Activated T-cell treated with anti-CD3 and anti-CD28 coated beads, Interleukin-2, amount 50 U/mL, for 1 hour (primary cell): ENCODE data around the gene LCLAT1.

Experiments used
- DNase-seq: peaks from one replicate; pipeline ENCODE4 v3.0.0-alpha.2; 2020

The LCLAT1 gene

DNA sequence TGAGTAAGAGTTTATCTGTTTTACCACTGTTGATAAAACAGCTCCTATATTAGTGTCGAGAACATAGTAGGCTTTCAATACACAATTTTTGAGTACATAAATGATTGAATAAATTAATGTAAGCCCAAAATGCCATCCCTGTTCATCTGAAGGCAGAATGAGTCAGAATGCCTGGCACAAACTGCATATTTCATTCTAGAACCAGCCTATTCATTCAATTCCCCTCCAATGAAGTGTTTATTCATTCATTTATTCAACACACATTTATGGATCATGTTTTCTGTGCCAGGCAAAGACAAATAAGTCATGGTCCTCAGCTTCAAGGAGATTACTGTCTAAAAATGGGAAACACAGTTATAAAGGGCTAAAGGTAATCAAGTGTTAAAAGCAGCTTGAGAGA, 22.8 kb upstream of the LCLAT1 start:
- no peak for DNase-seq

DNA sequence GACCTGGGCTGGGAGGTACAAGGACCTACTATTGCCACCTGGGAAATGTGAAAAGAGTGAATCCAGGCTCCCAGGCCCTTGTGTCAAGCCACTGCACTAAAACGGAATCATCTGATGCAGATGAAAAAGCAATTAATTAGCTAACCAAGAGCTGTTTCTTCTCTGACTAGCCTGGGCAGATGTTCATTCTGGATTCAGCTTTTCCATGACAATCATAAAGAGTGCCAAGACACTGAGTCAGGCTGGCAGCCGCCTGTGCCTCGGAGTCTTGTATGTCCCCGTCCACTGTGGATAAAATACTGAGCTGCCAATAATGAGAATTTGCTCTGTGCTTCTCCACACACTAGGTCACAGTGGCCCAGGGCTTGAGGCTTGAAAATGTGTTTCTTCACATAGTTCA, 21.7 kb upstream of the LCLAT1 start:
- DNase-seq = no peak

DNA sequence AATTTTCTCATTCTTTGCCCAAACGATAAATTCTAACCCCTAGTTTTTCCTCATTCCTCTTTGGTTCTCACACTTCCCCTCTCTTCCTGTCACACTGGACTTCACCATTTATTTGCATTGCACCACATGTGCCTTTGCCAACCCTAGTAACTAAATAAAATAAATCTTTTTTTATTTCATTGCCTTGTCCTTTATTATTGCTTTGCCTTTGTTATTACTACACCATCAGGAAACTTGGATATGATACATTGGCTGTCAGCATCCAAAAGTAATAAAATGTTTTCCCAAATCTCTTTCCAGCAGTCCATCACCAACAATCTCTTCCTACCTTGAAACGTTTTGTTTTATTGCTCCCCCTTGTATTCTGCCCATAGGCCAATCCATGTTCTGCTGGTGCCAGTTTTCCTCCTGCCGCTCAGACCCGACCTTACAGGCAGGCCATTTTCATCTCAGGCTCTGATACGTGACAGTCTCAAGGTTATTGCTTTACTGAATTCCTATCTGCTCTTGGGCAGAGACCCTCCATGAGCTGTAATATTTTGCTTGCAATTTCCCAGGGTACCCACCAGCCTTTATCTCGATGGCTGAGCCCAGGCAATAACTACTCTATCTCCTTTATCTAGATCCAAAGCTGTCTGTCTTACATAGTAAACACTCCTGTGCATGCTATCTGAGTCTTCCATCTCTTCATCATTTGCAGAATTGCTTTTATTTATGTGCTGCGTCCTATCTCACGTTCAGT, 19.3 kb upstream of the LCLAT1 start:
- no peak for DNase-seq

DNA sequence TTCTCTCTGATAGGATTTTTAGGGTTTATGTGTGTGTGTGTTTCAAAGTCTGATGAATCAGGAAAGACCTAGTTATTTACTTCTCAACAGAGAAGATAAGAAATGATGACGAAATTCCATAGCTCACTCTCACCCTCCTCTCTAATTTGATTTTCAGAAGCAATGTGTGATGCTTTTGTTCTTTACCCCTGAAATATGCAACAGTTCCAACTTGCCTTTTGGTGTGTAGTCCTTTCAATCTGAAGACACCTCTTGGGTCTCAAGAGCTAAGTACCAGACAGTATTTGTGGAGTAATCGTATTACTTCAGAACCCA, 18.7 kb upstream of the LCLAT1 start:
- no peak for DNase-seq

DNA sequence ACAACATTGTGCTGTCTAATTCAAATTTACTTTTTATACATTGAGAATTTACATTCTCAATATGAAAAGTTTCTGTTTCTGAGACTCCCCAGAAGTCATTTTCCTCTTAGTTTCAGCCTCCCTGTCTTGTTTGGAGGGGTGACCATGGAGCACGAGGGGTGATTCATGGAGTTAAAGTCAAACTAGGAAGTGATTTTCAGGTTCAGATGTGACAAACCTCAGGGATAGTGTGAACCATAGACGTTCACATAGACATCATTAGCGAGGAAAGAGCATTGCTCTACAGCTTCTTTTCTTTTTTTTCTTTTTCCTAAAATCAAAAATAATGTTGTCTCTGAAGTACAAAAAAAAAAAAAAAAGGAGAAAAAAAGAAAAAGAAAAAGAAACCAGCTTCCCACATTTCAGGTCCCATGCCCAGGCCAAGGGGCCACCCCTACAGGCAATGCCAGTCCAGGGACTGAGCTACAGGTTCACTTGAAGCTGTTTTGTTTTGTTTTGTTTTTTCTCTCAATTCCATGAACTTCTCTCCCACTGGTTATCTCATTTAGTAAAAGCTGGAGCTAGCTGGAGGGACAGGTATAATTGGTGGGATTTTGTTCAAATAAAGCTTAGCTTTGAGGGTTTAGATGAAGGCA, 18.1 kb upstream of the LCLAT1 start:
- DNase-seq = no peak

DNA sequence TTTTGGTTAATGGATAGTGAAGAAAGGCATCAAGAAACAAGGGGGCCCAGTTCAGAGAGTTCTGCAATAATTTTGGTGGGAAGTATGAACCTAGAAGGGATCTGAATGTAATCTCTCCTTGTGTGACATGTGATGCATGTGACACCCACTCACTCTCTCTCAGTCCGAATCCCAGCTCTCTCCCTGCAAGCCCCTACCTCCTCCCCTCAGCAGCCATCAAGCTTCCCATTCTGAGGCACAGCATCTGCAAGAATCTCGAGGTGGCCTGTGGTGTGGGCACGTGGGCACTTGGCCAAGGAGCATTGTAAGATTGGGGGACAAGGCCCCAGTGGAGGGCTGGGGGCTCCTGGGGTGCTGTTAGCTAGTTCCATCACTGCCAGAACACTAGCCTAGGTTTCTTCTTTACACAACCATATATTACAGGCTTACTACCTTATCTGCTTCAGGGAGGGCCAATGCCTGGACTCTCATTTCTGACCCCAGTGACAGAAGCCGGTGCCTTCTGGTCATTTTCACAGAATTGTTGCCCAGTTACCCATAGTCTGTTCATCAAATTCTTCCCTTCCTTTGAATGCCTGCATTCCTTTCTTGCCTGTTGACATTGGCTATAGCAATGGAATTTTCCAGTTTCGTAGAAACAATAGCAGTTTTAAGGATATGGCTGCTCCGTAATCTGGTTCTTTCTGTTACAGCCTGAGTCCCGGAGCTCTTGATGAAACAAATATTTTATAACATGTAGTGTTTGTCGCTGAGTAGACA, 13.3 kb upstream of the LCLAT1 start:
- DNase-seq = no peak

DNA sequence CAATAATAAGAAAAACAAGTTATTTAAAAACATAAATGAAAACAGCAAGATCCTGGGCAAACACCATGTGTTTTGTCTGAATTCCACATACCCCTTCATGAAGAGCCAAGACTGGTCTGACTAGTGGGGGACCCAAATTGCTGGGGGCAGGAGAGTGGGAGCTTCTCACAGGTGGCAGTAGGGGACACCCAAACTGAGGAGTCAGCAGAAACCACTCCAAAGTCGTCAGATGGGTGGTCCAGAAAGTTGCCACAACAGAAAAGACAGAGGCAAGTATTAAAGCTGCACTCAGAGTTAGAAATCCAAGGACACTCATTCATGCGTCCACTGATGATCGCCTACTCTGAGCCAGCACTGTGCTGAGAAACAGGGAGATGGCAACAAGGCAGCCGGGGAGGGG, 12.3 kb upstream of the LCLAT1 start:
- no peak for DNase-seq

DNA sequence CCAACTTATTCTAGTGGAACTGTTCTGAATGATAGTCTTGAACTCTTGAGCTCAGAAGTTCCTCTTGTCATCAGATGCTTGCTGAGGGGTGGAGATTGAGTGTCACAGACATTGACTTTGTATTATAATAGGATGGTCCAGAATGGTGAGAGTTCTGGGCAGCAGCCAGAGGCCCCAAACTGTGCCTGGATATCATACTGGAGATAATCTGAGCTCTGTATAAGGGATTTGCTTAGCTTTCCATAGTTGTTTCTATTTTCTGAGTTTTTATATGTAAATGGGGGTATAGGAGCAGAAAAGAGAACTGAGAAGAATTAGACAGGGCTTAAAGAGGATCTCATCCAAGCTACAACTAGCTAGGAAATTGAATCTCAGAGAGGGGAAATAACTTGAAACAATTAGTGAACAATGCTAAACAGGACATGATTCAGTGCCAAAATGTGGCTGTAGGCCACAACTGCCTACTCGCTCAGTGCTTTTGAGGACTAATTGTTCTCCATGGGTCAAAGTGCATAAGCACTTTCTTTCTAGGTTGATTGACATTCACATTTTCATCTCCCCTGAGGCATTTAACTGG, 10.1 kb upstream of the LCLAT1 start:
- DNase-seq = no peak

DNA sequence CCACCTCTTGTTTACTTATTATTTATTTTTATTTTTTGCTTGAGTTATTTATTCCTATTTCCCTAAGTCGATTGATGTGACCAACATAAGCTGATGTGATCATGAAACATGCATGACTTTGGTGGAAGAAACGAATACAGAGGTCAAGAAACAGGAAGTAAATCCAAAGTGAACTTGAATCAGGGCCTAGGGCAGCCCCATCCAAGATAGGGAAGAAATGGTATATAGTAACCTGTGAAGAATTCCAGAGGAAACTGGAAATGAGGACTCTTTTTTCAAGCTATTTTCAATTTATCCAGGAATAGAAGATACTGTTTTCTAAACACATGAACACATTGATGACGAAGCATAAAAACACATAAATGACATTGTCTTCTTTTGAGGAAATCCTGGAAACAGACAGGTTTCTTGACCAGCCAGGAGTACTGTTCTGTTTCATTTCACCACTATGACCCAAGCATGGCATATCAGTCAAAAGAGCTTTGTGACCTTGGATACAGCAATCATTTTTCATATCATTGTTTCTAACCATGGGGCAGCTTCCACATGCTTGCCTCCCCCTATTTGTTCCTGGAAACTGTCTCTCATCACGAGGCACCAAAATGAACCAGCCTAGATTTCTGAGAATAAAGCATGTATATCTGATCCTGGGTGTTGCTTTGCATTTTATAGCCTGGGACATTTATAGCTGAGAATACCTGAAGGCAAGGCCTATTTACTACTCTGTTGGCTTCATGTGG, 9.1 kb upstream of the LCLAT1 start:
- no peak for DNase-seq

DNA sequence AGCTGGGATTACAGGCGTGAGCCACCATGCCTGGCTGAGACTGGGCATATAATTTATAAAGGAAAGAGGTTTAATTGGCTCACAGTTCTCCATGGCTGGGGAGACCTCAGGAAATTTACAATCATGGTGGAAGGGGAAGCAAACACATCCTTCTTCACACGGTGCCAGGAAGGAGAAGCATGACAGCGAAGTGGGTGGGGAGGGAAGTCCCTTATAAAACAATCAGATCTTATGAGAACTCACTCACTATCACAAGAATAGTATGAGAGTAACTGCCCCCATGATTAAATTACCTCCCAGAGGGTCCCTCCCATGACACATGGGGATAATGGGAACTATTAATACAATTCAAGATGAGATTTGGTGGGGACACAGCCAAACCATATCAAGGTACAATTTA, 7.8 kb upstream of the LCLAT1 start:
- DNase-seq = no peak

DNA sequence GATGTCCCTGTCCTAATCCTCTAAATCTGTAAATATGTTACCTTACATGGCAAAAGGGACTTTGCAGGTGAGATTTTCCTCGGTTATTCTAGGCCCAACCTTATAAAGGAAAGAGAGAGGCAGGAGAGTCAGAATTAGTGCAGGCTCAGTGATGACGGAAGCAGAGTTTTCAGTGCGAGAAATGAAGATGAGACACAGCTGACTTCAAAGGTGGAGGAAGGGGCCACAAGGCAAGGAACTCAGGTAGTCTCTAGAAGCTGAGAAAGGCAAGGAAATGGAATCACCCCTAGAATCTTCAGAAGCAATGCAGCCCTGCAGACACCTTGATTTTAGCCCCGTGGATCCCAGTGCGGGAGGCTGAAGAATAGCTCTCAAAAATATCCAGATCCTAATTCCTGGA, 7.2 kb upstream of the LCLAT1 start:
- no peak for DNase-seq

DNA sequence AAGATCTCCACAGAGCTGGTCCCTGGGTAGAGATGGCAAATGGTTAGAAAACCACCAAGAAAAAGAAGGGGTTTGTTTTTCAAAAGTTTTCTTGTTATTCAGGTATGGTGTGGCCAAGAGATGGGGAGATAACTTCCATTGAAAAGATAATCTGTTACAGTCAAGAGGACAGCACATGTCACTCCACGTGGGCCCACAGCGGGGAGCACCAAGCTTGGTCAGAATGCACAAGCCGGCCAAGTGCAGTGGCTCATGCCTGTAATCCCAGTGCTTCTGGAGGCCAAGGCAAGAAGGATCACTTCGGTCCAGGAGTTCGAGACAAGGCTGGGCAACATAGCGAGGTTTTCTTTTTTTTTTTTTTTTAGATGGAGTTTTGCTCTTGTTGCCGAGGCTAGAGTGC, 6.0 kb upstream of the LCLAT1 start:
- no peak for DNase-seq

DNA sequence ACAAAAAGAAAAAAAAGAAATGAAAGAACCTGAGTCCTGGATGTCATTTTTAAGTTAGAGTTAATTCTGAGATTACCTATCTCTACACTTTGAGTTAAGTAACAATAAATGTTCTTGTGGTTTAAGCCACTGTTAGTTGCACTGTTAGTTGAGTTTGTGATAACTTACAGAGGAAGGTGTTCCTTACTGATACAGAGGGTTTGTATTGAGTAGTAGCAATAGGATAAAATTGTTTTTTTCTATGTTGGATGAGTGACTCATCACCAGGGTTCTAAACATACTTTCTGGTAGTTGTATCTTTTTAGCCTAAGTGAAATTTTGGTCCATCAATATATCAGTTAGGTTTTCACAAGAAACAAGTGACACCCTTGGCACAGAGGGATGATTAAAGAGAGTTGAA, 4.0 kb upstream of the LCLAT1 start:
- DNase-seq = no peak

DNA sequence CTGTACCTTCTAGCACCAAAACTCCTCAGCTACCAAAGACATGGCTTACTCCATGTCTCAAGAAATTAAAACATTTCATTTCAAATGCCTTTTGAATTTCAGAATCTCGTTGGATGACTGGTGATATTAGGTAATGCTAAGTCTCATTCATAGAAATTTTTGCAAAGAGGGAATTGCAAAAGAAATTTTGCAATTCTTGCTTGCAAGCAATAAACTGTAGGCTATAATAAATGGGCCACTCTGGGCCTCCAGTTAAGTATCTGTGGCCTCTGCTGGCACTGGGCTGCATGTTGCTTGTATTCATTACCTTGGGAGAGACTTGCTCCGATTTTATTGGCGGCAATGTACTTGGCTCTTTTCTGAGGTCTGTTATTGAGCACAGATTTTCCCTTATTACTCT, 2.8 kb upstream of the LCLAT1 start:
- DNase-seq = no peak

DNA sequence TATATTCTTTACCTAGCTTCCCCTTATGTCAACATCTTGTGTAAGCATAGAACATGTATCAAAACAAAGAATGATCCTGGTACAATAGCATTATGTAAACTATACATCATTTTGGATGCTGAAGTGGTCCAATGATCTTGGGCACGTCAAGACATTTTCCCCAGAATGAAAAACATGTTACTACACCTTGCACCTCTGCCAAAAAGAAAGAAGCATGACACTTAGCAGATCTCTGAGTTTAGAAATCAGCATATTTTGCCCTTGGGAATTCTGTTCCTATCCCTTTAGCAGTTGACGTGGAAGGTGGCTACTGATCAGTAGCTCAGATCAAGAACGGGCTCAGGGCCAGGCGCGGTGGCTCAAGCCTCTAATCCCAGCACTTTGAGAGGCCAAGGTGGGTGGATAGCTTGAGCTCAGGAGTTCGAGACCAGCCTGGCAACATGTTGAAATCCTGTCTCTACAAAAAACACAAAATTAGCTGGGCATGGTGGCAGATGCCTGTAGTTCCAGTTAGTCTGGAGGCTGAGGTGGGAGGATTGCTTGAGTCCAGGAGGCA, 1.7 kb upstream of the LCLAT1 start:
- DNase-seq = no peak

DNA sequence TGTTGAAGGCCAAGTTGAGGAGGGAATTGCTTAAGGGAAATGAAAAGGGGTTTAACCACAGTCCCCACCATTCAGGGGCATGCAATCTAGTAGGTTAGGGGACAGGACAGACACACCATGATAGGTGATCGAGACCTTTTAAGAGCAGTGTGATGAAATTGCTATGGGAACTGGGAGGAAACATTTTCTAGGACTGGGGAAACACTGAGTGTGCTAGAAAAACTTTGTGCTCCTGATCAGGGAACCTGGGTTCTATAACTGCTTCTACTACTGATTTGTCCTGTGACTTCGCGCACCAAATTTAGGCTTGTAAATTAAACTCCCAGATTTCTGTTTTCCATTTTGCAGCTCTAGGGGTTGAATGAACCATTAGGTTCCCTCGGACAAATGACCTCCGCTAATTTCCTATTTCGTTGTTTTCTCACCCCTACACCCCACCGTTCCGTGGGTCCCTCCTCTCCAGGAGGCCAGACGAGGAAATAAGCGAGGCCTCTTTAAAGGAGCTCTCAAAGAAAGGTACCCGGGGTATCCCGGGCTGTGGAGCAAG, 371 bp upstream of the LCLAT1 start:
- DNase-seq = no peak

DNA sequence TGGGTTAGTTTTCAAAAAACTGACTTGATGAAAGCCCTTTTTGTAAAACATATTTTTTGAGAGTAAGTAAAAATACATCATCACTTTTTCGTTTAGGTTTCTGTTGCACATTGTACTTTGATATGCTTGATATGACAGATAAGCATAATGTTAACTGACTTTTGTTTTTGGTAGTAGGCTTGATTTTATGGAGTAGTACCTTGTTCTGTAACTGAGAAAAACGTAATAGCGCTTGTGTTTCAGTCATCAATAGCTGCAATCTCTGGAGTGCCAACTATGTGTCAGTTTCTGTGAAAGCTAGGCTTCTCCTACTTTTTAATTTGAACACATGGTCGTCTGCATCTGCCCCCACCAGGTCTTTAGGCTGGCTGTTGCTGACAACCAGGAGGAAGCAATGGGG, 1.3 kb downstream of the LCLAT1 start:
- DNase-seq = no peak

DNA sequence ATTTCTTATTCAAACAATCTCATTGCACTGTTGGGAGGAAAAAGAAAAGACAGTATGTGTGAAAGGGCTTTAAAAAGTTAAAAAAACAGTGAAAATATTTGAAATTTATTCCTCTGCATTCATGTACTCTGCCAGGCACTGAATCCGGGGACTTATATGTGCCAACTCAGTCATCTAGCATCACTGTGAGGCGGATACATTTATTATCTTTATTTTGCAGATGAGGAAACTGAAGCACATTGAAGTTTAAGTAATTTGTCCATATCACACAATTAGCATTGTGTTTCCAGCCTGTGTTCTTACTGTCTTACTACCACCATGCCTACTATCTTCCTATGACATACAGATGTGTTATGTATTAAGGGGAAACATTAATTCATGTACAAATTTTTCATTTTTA, 1.8 kb downstream of the LCLAT1 start:
- DNase-seq = no peak

DNA sequence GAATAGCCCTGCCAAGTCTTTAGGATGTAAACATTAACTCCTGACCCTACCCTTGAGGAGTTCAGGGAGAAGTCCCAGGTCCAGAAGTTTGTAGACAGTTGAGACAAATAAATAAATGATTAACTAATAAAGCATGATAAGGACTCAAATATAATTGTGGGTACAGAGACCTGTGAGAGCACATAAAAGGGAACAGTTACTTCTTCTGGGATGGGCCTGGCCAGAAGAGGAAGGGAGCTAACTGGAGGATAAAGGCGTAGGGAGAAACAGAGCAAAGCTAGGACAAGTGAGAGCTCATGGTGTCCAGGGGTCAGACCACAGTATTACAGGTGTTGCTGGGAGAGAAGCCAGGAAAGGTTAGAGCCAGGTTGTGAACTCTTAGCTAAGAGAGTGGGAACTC, 3.0 kb downstream of the LCLAT1 start:
- no peak for DNase-seq

DNA sequence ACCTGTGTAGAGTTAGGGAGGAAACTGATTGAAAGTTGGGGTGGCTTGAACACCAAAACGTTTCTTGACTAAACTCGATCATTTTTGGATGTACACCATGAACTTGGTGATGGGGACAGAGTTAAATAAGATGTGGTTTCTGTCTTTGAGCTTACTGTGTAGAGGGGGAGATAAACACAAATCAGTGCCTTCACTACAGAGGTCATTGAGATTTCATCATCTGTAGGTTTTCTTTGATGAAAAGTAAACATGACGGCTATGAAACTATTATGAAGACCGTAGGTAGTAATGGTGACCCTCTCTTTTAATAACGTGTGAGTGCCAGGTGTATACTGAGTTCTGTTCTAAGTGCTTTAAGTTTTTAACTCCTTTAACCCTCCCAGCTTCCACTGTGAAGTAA, 6.5 kb downstream of the LCLAT1 start:
- no peak for DNase-seq

DNA sequence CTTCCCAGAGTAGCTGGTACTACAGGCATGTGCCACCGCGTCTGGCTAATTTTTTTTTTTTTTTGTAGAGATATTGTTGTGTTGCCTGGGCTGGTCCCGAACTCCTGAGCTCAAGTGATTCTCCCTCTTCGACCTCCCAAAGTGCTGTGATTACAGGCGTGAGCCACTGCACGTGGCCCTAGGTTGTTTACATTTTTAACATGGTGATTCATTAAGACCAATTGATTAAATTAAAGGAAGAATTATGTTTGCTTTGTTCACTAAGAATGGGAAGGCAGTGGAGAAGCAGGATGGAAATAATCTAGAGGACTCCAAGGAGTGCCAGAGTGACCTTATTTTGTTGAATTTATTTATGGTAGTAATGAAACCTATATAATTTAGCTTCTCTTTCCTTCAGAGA, 7.5 kb downstream of the LCLAT1 start:
- DNase-seq = no peak

DNA sequence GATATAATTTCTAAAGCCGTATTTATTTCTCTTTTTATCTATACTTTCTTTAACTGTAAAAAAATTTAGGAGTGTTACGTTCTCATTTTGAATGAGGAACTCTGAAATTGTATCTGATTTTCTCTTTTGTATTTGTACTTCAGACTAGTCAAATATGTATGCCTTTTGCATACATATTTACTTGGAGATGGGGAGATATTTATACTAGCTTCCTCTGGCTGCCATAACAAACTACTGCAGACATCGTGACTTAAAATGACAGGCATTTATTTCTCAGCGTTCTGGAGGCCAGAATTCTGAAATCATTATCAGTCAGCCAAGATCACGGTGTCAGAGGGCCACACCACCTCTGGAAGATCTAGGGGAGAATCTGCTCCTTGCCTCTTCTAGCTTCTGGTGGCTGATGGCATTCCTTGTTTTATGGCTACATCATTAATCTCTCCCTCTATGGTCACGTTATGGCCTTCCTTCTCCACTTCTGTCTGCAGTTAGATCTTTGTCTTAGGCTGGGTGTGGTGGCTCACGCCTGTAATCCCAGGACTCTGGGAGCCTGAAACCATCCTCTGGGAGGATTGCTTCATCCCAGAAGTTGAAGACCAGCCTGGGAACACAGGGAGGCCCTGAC, 8.2 kb downstream of the LCLAT1 start:
- DNase-seq = no peak
